OCI-LY7 (cell line): ENCODE data around the gene PRRX2.

ENCODE experiments used
- CTCF ChIP-seq: fragments of 200-600 bp; sonication (generic); conservative IDR thresholded peaks from 2 replicates; pipeline ENCODE4 v1.5.1; 2014; ENCODE audit warnings: mild to moderate bottlenecking, antibody characterized with exemption, low read length, moderate library complexity, mixed read lengths
- EZH2phosphoT487 ChIP-seq: fragments of 200-600 bp; sonication (generic); IDR thresholded peaks from 2 replicates; pipeline ENCODE4 v1.6.1; 2018; ENCODE audit warnings: low read depth, borderline replicate concordance, mild to moderate bottlenecking, mixed run types, antibody characterized with exemption, low read length, moderate library complexity, mixed read lengths

- TF ChIP-seq CTCF (no peak), EZH2phosphoT487 (no peak)
Observed at GRCh38 chr9:129640086-129640870, 25.2 kb upstream of the PRRX2 start.
